H1 (cell line): ENCODE results near the gene GRM8. TPM values are rescaled to one million over a fixed set of nuclear protein-coding genes. Genes with fewer than 3 reads are reported as not detected.

Source experiments
- CTCF ChIA-PET: fragments of 300-600 bp; sonication (Branson Sonifier 250); formaldehyde crosslinking; loops from one replicate; lab custom pipeline; 2021; ENCODE audit not compliant: partially characterized antibody; lab: Charles Lee
- POLR2A ChIA-PET: fragments of 300-600 bp; sonication (Branson Sonifier 250); formaldehyde crosslinking; loops from one replicate; lab custom pipeline; 2021; ENCODE audit warnings: inconsistent platforms; ENCODE audit not compliant: partially characterized antibody; lab: Charles Lee
- DNase-seq, 2 experiments: peaks; one replicate each; pipeline versions ENCODE4 v3.0.0 to v3.0.0-alpha.2; 2010 to 2022; ENCODE audit warnings: low spot score in 2 of 2, low read depth in 1 of 2, mixed read lengths in 1 of 2
- FAIRE-seq: peaks from 2 replicates; lab custom pipeline; 2011; peaks lifted over from hg19 to GRCh38; lab: Jason Lieb, UNC
- H2AFZ ChIP-seq: 2 replicates; pipeline ENCODE4 v1.8.1; 2012; ENCODE audit warnings: low read length, inconsistent platforms
- H2AK5ac ChIP-seq: 2 replicates; pipeline ENCODE4 v1.6.1; 2013; ENCODE audit warnings: low read depth, low read length
- H2BK120ac ChIP-seq: replicated peaks from 2 replicates; pipeline ENCODE3; 2013; ENCODE audit warnings: low read depth, low read length, inconsistent platforms
- H2BK12ac ChIP-seq: 2 replicates; pipeline ENCODE4 v1.6.1; 2013; ENCODE audit warnings: low read depth, low read length
- H2BK15ac ChIP-seq: 2 replicates; pipeline ENCODE4 v1.6.1; 2013; ENCODE audit warnings: low read length
- H2BK20ac ChIP-seq: 2 replicates; pipeline ENCODE4 v1.6.1; 2013; ENCODE audit warnings: low read length
- H2BK5ac ChIP-seq: 2 replicates; pipeline ENCODE4 v1.6.1; 2013; ENCODE audit warnings: low read depth, low read length
- H3K14ac ChIP-seq: 2 replicates; pipeline ENCODE4 v1.6.1; 2013; ENCODE audit warnings: inconsistent platforms; ENCODE audit not compliant: insufficient read length
- H3K18ac ChIP-seq: 2 replicates; pipeline ENCODE4 v1.6.1; 2013; ENCODE audit warnings: low read length; ENCODE audit errors: extremely low read depth
- H3K23ac ChIP-seq: 2 replicates; pipeline ENCODE4 v1.6.1; 2013; ENCODE audit warnings: inconsistent platforms; ENCODE audit not compliant: insufficient read length
- H3K23me2 ChIP-seq: 2 replicates; pipeline ENCODE4 v1.6.1; 2013; ENCODE audit warnings: low read depth, low read length
- H3K27ac ChIP-seq: 2 replicates; pipeline ENCODE4 v1.6.1; 2011; ENCODE audit warnings: low read depth, low read length, inconsistent platforms
- H3K27me3 ChIP-seq, 4 experiments: replicated peaks in 1 of 4; 1 replicate in 1 of 4; 2 replicates in 3 of 4; pipeline versions ENCODE4 v1.6.1 to v1.8.1; 2011 to 2013; ENCODE audit warnings: low read length in 3 of 4, mild to moderate bottlenecking in 3 of 4, inconsistent platforms in 2 of 4, mixed read lengths in 2 of 4, moderate library complexity in 1 of 4; ENCODE audit not compliant: control insufficient read depth in 3 of 4, insufficient read depth in 3 of 4; ENCODE audit errors: extremely low read depth in 1 of 4
- H3K36me3 ChIP-seq, 4 experiments: 2 replicates each; pipeline versions ENCODE4 v1.6.1 to v1.8.1; 2011 to 2013; ENCODE audit warnings: mild to moderate bottlenecking in 4 of 4, low read length in 3 of 4, moderate library complexity in 2 of 4, control low read depth in 1 of 4, inconsistent platforms in 1 of 4; ENCODE audit not compliant: insufficient read depth in 4 of 4, control insufficient read depth in 2 of 4
- H3K4ac ChIP-seq: replicated peaks from 2 replicates; pipeline ENCODE3; 2013; ENCODE audit warnings: low read length, low read depth, mixed read lengths, inconsistent platforms; ENCODE audit not compliant: insufficient read length
- H3K4me1 ChIP-seq, 4 experiments: replicated peaks in 1 of 4; 1 replicate in 1 of 4; 2 replicates in 3 of 4; pipeline versions ENCODE4 v1.6.1 to v1.8.1; 2011 to 2013; ENCODE audit warnings: low read length in 3 of 4, inconsistent platforms in 2 of 4, mixed read lengths in 1 of 4; ENCODE audit not compliant: insufficient read depth in 4 of 4, control insufficient read depth in 3 of 4
- H3K4me2 ChIP-seq, 2 experiments: 2 replicates each; pipeline versions ENCODE4 v1.6.1 to v1.8.1; 2011 to 2013; ENCODE audit warnings: low read depth in 2 of 2, low read length in 2 of 2, control low read depth in 1 of 2, inconsistent platforms in 1 of 2, mild to moderate bottlenecking in 1 of 2; ENCODE audit not compliant: insufficient read depth in 1 of 2
- H3K4me3 ChIP-seq, 4 experiments: fragments of 200-600, 300-600 bp in 1 of 4; sonication (generic), shearing (Covaris generic), sonication (Bioruptor Twin) in 1 of 4; 2 replicates each; pipeline versions ENCODE4 v1.5.1 to v1.8.1; 2011 to 2016; ENCODE audit warnings: low read length in 4 of 4, low read depth in 3 of 4, control low read depth in 2 of 4, inconsistent platforms in 2 of 4, mild to moderate bottlenecking in 2 of 4, mixed read lengths in 1 of 4, moderate library complexity in 1 of 4; ENCODE audit not compliant: insufficient read depth in 2 of 4; ENCODE audit errors: extremely low read depth in 1 of 4
- H3K56ac ChIP-seq: replicated peaks from 2 replicates; pipeline ENCODE3; 2013; ENCODE audit warnings: low read depth, mild to moderate bottlenecking, mixed read lengths, low read length, inconsistent platforms; ENCODE audit not compliant: insufficient read length
- H3K79me1 ChIP-seq: 2 replicates; pipeline ENCODE4 v1.6.1; 2013; ENCODE audit warnings: low read depth, low read length, control low read depth
- H3K79me2 ChIP-seq, 2 experiments: 2 replicates each; pipeline versions ENCODE4 v1.6.1 to v1.8.1; 2012 to 2013; ENCODE audit warnings: low read length in 2 of 2, mild to moderate bottlenecking in 2 of 2, inconsistent platforms in 1 of 2; ENCODE audit not compliant: insufficient read depth in 2 of 2, control insufficient read depth in 1 of 2
- H3K9ac ChIP-seq, 4 experiments: replicated peaks in 1 of 4; 1 replicate in 1 of 4; 2 replicates in 3 of 4; pipeline versions ENCODE4 v1.6.1 to v1.8.1; 2011 to 2013; ENCODE audit warnings: low read depth in 3 of 4, low read length in 3 of 4, control low read depth in 2 of 4, mild to moderate bottlenecking in 2 of 4, moderate library complexity in 2 of 4, inconsistent platforms in 1 of 4; ENCODE audit errors: extremely low read depth in 1 of 4
- H3K9me3 ChIP-seq, 2 experiments: 2 replicates each; pipeline versions ENCODE4 v1.6.1 to v1.8.1; 2012 to 2013; ENCODE audit warnings: mild to moderate bottlenecking in 2 of 2, moderate library complexity in 2 of 2, control low read depth in 1 of 2, inconsistent platforms in 1 of 2, low read depth in 1 of 2, low read length in 1 of 2, mixed read lengths in 1 of 2; ENCODE audit not compliant: insufficient read depth in 2 of 2
- H4K20me1 ChIP-seq, 2 experiments: replicated peaks in 1 of 2; 2 replicates each; pipeline versions ENCODE3 to v1.8.1; 2011 to 2013; ENCODE audit warnings: inconsistent platforms in 2 of 2, low read length in 2 of 2, mild to moderate bottlenecking in 1 of 2; ENCODE audit not compliant: insufficient read depth in 2 of 2, control insufficient read depth in 1 of 2
- H4K5ac ChIP-seq: 2 replicates; pipeline ENCODE4 v1.6.1; 2013; ENCODE audit warnings: low read length, low read depth, mixed read lengths, inconsistent platforms; ENCODE audit not compliant: insufficient read length
- H4K8ac ChIP-seq: 2 replicates; pipeline ENCODE4 v1.8.0; 2013; ENCODE audit warnings: mild to moderate bottlenecking, moderate library complexity, low read length, inconsistent platforms; ENCODE audit not compliant: insufficient read depth; ENCODE audit errors: extremely low read depth
- H4K91ac ChIP-seq: replicated peaks from 2 replicates; pipeline ENCODE3; 2013; ENCODE audit warnings: low read length, mixed read lengths, inconsistent platforms; ENCODE audit not compliant: insufficient read length
- GTF2F1 ChIP-seq: IDR thresholded peaks from 2 replicates; pipeline ENCODE4 v1.6.1; 2012; ENCODE audit warnings: low read depth, low read length, improper control_type of control experiment, borderline replicate concordance
- TEAD4 ChIP-seq: IDR thresholded peaks from 2 replicates; pipeline ENCODE4 v1.6.1; 2012; ENCODE audit warnings: low read depth, low read length, inconsistent platforms, mixed read lengths
- polyA plus RNA-seq, 7 experiments: library from polyadenylated mRNA; depleted of rRNA in 3 of 7; stranded (reverse) in 5 of 7; unstranded in 2 of 7; fragments of >200 nt in 5 of 7; fragments of 200-250 nt in 2 of 7; gene quantifications; 1 replicate in 5 of 7; 2 replicates in 1 of 7; 4 replicates in 1 of 7; pipeline versions ENCODE4 v1.2.1 to v1.2.3, GENCODE V29; 2011 to 2013; ENCODE audit warnings: missing spikeins in 2 of 7, mixed read lengths in 2 of 7
- total RNA-seq: library from RNA; stranded (reverse); fragmentation: NEBNext Ultra II Directional; extraction: Animal tissue kit (Norgen Biotek cat#: 25700); gene quantifications from 2 replicates; pipeline ENCODE4 v1.2.1, GENCODE V29; 2021

GRM8 gene
- total and polyA plus RNA-seq, 2 of the 8 experiments (the other 6 are each of a cell fraction or from before 2014, with no cell fraction given): 2.6 to 2.8 TPM

DNA sequence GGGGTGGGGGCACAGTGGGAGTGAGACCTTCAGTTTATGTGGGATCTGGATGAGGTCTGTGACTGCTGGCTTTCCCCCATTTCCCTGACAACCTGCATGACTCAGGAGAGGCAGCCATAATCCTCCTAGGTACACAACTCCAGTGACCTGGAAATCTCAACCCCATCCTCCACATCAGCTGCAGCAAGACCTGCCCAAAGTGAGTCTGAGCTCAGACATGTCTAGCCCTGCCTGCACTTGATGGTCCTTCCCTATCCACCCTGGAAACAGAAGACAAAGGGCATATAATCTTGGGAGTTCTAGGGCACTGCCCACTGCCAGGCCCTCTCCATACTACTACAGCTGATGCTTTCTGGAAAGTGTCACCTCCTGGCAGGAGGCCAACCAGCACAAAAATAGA lies 75.6 kb downstream of the GRM8 start:
- no peak overlapping the region for H3K9ac ChIP-seq
- H3K4me1 ChIP-seq: no peaks in the 10 kb centered on the region
- no peak overlapping the region for H3K4me2 ChIP-seq
- H3K79me2 ChIP-seq: no peaks in the 10 kb centered on the region
- no peak overlapping the region for H4K91ac ChIP-seq
- H3K9me3 ChIP-seq: no peaks in the 10 kb centered on the region
- no peak overlapping the region for H4K8ac ChIP-seq
- no peak overlapping the region for H2AK5ac ChIP-seq
- H3K56ac ChIP-seq: no peak overlapping the region
- H3K18ac ChIP-seq: no peak overlapping the region
- no peak overlapping the region for H3K14ac ChIP-seq
- H3K36me3 ChIP-seq: no peaks in the 10 kb centered on the region
- no peak overlapping the region for H3K4ac ChIP-seq
- no peak overlapping the region for H4K5ac ChIP-seq
- no peak overlapping the region for H3K4me3 ChIP-seq
- no peak overlapping the region for H2BK5ac ChIP-seq
- no peaks in the 10 kb centered on the region for H3K79me1 ChIP-seq
- no peak overlapping the region for H3K27ac ChIP-seq
- no peak overlapping the region for H2BK12ac ChIP-seq
- ChIA-PET CTCF (interaction anchor here (1.0 to 2.0 kb wide), 3 partner anchors 17 to 77 kb away, joined by 3 to 9 read pairs (median 3); no protein-coding TSS in a partner anchor), POLR2A (no interaction called here)
- no peak overlapping the region for H2BK20ac ChIP-seq
- no peaks in the 10 kb centered on the region for H4K20me1 ChIP-seq
- H3K27me3 ChIP-seq: no peaks in the 10 kb centered on the region
- H2BK120ac ChIP-seq: no peak overlapping the region
- DNase-seq (no peak), FAIRE-seq (no peak)
- no peak overlapping the region for H3K23ac ChIP-seq
- no peak overlapping the region for H2BK15ac ChIP-seq
- H2AFZ ChIP-seq: no peak overlapping the region
- H3K23me2 ChIP-seq: no peaks in the 10 kb centered on the region
- no peak for TF ChIP-seq GTF2F1
- TF ChIP-seq TEAD4: no peak
